BE2C (cell line): ENCODE data around the gene PGAM2.

Experiments
- DNase-seq: peaks from one replicate; pipeline ENCODE4 v3.0.0-alpha.2; 2020
- H3K27me3 ChIP-seq: fragments of 250-450 bp; sonication (Bioruptor Pico); 2 replicates; pipeline ENCODE4 v1.5.1; 2020; ENCODE audit warnings: mild to moderate bottlenecking
- H3K36me3 ChIP-seq: fragments of 250-450 bp; sonication (Bioruptor Pico); 2 replicates; pipeline ENCODE4 v1.5.1; 2020; ENCODE audit warnings: mild to moderate bottlenecking
- H3K4me1 ChIP-seq: fragments of 250-450 bp; sonication (Bioruptor Pico); 2 replicates; pipeline ENCODE4 v1.5.1; 2020
- H3K4me3 ChIP-seq: 2 replicates; pipeline ENCODE4 v1.5.1; 2011; ENCODE audit warnings: low read depth, low read length
- H3K9me3 ChIP-seq: fragments of 250-450 bp; sonication (Bioruptor Pico); 2 replicates; pipeline ENCODE4 v1.5.1; 2020
- TF ChIP-seq, protein P1 (sequence below): IDR thresholded peaks from 2 replicates; pipeline ENCODE4 v1.5.1; 2012; ENCODE audit warnings: mild to moderate bottlenecking, low read depth, low read length

The PGAM2 gene

GRCh38 chr7:44080118-44080517 is 14.8 kb upstream of the PGAM2 start:
- Histone ChIP-seq H3K36me3 (peaks cover 14% of the 10 kb centered on the region), H3K27me3 (no peaks in the 10 kb centered on the region), H3K4me3 (no peak overlapping the region), H3K4me1 (no peaks in the 10 kb centered on the region), H3K9me3 (no peaks in the 10 kb centered on the region)
- TF ChIP-seq, protein P1, sequence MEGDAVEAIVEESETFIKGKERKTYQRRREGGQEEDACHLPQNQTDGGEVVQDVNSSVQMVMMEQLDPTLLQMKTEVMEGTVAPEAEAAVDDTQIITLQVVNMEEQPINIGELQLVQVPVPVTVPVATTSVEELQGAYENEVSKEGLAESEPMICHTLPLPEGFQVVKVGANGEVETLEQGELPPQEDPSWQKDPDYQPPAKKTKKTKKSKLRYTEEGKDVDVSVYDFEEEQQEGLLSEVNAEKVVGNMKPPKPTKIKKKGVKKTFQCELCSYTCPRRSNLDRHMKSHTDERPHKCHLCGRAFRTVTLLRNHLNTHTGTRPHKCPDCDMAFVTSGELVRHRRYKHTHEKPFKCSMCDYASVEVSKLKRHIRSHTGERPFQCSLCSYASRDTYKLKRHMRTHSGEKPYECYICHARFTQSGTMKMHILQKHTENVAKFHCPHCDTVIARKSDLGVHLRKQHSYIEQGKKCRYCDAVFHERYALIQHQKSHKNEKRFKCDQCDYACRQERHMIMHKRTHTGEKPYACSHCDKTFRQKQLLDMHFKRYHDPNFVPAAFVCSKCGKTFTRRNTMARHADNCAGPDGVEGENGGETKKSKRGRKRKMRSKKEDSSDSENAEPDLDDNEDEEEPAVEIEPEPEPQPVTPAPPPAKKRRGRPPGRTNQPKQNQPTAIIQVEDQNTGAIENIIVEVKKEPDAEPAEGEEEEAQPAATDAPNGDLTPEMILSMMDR, result no peak
- DNase-seq, result no peak

GRCh38 chr7:44079331-44080021 is 14.1 kb upstream of the PGAM2 start:
- TF ChIP-seq, protein P1, result no peak
- H3K4me1 ChIP-seq, result no peaks in the 10 kb centered on the region
- H3K9me3 ChIP-seq, result no peaks in the 10 kb centered on the region
- H3K27me3 ChIP-seq, result no peaks in the 10 kb centered on the region
- peaks cover 14% of the 10 kb centered on the region for H3K36me3 ChIP-seq
- no peak overlapping the region for H3K4me3 ChIP-seq
- no peak for DNase-seq

GRCh38 chr7:44078521-44078920 is 13.2 kb upstream of the PGAM2 start:
- Histone ChIP-seq H3K9me3 (no peaks in the 10 kb centered on the region), H3K4me1 (peaks cover 8% of the 10 kb centered on the region), H3K36me3 (peaks cover 14% of the 10 kb centered on the region), H3K27me3 (no peaks in the 10 kb centered on the region), H3K4me3 (no peak overlapping the region)
- DNase-seq, result no peak
- TF ChIP-seq, protein P1, result no peak

DNA sequence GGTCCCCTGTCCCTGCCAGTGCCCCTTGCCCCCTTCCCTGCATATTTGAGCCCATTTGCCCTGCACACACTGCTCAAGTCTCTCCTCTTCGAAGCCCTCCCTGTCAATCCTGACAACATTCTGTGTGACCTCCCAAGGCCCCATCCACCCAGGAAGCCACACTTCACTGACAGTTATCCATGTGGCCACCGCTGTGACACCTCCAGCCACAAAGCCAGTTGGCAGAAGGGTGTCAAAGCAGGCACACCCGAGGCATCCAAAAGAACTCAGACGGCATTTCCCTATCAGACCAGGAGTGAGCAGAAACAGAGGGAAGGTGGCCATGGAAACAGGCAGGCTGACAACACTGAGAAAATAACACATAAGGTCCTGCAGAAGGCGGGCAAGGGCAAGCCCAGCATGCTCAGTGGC is 12.3 kb upstream of the PGAM2 start:
- no peak for DNase-seq
- peaks cover 11% of the 10 kb centered on the region for H3K4me1 ChIP-seq
- no peak overlapping the region for H3K4me3 ChIP-seq
- TF ChIP-seq, protein P1, result no peak
- H3K9me3 ChIP-seq, result no peaks in the 10 kb centered on the region
- no peaks in the 10 kb centered on the region for H3K27me3 ChIP-seq
- peaks cover 17% of the 10 kb centered on the region for H3K36me3 ChIP-seq

GRCh38 chr7:44077061-44077460 is 11.7 kb upstream of the PGAM2 start:
- H3K4me3 ChIP-seq, result no peak overlapping the region
- DNase-seq, result no peak
- H3K27me3 ChIP-seq, result no peaks in the 10 kb centered on the region
- no peaks in the 10 kb centered on the region for H3K9me3 ChIP-seq
- TF ChIP-seq, protein P1, result no peak
- peaks cover 17% of the 10 kb centered on the region for H3K36me3 ChIP-seq
- peaks cover 16% of the 10 kb centered on the region for H3K4me1 ChIP-seq

DNA sequence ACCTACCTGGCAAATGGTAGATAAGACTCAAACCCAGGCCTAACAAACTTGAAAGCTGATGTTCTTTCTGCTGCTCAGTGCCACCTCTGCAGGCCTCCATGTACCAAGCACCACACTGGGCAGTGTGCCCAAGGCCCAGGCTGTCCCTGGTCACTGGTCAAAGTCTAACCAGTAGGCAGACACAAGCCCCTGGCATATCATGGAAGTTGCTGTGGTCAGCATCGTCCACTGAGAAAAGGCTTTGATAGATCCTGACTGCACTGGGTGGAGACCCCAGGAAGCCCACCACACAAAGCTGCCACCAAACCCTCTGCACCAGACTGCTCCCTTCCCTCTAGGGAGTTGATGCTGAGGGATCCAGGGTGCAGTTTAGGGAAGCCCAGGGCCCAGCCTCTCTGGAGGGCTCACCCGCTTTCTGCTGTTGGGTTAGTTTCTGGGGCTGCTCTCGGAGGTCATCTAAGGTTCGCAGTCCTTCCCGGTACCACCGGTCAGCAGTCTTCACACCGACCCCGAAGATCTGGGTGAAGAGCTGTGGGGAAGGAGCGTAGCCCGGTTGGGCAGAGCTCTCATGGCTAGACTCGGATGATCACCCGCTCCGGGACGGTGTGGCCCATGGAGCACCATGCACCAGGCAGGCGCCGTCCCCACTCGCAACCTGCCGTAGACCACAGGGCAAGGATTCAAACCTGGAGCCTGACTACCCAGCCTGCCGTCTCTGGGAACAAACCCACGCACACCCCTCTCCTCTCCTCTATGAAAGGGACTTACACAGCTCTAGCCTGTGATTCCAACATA is 10.9 kb upstream of the PGAM2 start:
- no peak for DNase-seq
- Histone ChIP-seq H3K4me1 (peaks cover 18% of the 10 kb centered on the region), H3K36me3 (peaks cover 17% of the 10 kb centered on the region), H3K27me3 (no peaks in the 10 kb centered on the region), H3K9me3 (no peaks in the 10 kb centered on the region), H3K4me3 (no peak overlapping the region)
- TF ChIP-seq, protein P1, result no peak
